ENCODE measurements around the gene SHISA3.

Gene SHISA3

DNA sequence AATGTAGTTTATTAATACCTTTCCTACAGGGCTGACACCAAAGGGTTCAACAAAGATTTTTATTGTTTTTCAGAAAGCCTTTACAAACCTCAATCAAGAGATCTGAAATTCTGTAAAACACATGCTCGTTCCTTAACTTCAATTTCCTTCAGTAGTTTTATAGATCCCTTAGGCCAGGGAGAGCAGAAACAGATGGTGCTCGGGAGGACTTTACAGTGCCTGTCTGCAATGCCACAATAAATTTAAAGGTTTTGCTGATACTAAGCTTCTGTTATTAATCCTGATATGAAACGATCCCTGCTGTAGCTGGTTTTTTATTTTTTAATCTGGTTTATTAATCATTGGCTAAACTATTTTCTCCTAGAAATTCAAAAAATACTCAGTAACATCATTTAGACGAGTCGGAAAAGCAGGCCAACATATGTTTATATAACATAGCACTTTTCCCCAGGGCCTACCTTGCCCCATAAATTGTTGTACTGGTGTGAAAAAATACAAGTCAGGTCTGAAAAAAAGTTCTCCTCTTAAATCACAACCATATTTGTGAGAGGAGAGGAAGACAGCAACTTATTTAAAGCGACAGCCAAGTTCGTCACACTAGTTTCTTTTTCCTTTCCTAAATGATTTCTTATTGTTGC, 39.8 kb downstream of the SHISA3 start:
- no peak overlapping the region for H3K4me3 ChIP-seq (ENCODE audit: low read depth, low read length)
- TF ChIP-seq, protein P1, sequence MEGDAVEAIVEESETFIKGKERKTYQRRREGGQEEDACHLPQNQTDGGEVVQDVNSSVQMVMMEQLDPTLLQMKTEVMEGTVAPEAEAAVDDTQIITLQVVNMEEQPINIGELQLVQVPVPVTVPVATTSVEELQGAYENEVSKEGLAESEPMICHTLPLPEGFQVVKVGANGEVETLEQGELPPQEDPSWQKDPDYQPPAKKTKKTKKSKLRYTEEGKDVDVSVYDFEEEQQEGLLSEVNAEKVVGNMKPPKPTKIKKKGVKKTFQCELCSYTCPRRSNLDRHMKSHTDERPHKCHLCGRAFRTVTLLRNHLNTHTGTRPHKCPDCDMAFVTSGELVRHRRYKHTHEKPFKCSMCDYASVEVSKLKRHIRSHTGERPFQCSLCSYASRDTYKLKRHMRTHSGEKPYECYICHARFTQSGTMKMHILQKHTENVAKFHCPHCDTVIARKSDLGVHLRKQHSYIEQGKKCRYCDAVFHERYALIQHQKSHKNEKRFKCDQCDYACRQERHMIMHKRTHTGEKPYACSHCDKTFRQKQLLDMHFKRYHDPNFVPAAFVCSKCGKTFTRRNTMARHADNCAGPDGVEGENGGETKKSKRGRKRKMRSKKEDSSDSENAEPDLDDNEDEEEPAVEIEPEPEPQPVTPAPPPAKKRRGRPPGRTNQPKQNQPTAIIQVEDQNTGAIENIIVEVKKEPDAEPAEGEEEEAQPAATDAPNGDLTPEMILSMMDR (IDR thresholded peaks at IDR 0.05; ENCODE audit: low read depth, low read length) = no peak
- no peak for TF ChIP-seq MYC (IDR thresholded peaks at IDR 0.05; ENCODE audit: low read depth, low read length)
- TF ChIP-seq POLR2A (IDR thresholded peaks at IDR 0.05; ENCODE audit: extremely low read depth, insufficient read length) = no peak
- TF ChIP-seq, protein P2, sequence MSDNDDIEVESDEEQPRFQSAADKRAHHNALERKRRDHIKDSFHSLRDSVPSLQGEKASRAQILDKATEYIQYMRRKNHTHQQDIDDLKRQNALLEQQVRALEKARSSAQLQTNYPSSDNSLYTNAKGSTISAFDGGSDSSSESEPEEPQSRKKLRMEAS (IDR thresholded peaks at IDR 0.05; ENCODE audit: low read depth, low read length) = no peak

GRCh38 chr4:42440083-42440482, 42.8 kb downstream of the SHISA3 start:
- H3K4me3 ChIP-seq (ENCODE audit: low read depth, low read length) = no peak overlapping the region
- DNase-seq (ENCODE audit: low read depth) = no peak
- TF ChIP-seq, protein P2 (IDR thresholded peaks at IDR 0.05; ENCODE audit: low read depth, low read length) = no peak
- TF ChIP-seq POLR2A (IDR thresholded peaks at IDR 0.05; ENCODE audit: extremely low read depth, insufficient read length) = no peak
- TF ChIP-seq, protein P1 (IDR thresholded peaks at IDR 0.05; ENCODE audit: low read depth, low read length) = no peak
- no peak for TF ChIP-seq MYC (IDR thresholded peaks at IDR 0.05; ENCODE audit: low read depth, low read length)

More for the DNA sequence above, 39.8 kb downstream of the SHISA3 start:
- DNase-seq (ENCODE audit: low read depth) = no peak

DNA sequence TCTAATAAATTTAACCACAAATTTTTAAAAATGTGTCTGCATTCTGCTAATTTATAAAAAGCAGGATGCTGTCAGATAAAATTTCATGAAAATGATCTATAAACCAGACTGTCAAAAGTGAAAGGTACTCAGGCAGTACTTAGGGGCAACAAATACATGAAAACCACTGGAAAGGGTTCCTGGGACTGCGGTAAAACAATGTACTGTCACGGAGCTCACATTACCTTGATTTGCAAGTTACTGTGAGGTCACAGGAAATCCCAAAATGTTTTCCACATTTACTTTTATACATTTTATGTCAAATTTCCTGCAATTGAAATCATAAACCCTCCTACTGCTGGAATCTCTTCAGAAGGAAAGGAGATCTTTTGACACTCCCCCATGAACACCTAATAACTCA, 45.3 kb downstream of the SHISA3 start:
- H3K4me3 ChIP-seq (ENCODE audit: low read depth, low read length) = no peak overlapping the region
- DNase-seq (ENCODE audit: low read depth) = no peak
- TF ChIP-seq MYC (IDR thresholded peaks at IDR 0.05; ENCODE audit: low read depth, low read length) = no peak
- TF ChIP-seq POLR2A (IDR thresholded peaks at IDR 0.05; ENCODE audit: extremely low read depth, insufficient read length) = no peak
- TF ChIP-seq, protein P1 (IDR thresholded peaks at IDR 0.05; ENCODE audit: low read depth, low read length) = no peak
- TF ChIP-seq, protein P2 (IDR thresholded peaks at IDR 0.05; ENCODE audit: low read depth, low read length) = no peak

- DNase-seq (ENCODE audit: low read depth) = no peak
- H3K4me3 ChIP-seq (ENCODE audit: low read depth, low read length) = no peak overlapping the region
- TF ChIP-seq POLR2A (IDR thresholded peaks at IDR 0.05; ENCODE audit: extremely low read depth, insufficient read length) = no peak
- TF ChIP-seq, protein P2 (IDR thresholded peaks at IDR 0.05; ENCODE audit: low read depth, low read length) = no peak
- no peak for TF ChIP-seq MYC (IDR thresholded peaks at IDR 0.05; ENCODE audit: low read depth, low read length)
- TF ChIP-seq, protein P1 (IDR thresholded peaks at IDR 0.05; ENCODE audit: low read depth, low read length) = no peak
These were observed 47.8 kb downstream of the SHISA3 start for GRCh38 chr4:42445038-42445437.

DNA sequence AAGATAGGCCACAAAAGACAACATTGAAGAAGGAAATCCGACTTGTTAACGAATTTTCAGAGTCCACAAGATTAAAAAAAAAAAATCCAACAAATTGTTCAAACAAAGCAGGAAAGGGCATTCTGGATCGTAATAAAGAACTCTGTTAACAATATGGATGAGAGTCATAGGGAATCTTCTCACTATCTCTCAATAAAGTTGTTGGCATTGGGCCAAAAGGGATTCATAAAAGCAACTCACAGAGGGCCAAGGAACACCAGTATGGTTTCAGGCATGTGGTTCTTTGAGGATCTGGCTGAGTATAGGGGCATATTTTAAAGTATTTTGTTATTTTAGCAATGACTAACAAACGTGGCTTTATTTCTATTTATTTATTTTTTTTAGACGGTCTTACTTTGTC, 49.5 kb downstream of the SHISA3 start:
- TF ChIP-seq MYC (IDR thresholded peaks at IDR 0.05; ENCODE audit: low read depth, low read length) = no peak
- TF ChIP-seq, protein P2 (IDR thresholded peaks at IDR 0.05; ENCODE audit: low read depth, low read length) = no peak
- no peak for TF ChIP-seq POLR2A (IDR thresholded peaks at IDR 0.05; ENCODE audit: extremely low read depth, insufficient read length)
- TF ChIP-seq, protein P1 (IDR thresholded peaks at IDR 0.05; ENCODE audit: low read depth, low read length) = no peak
- no peak overlapping the region for H3K4me3 ChIP-seq (ENCODE audit: low read depth, low read length)
- no peak for DNase-seq (ENCODE audit: low read depth)
